ENCODE data around the gene FER1L5. TPM values are rescaled to one million over a fixed set of nuclear protein-coding genes. Genes with fewer than 3 reads are reported as not detected.

The FER1L5 gene
- total and polyA plus RNA-seq, 2 experiments from 2014 or later = 0.18 to 0.76 TPM

GRCh38 chr2:96661324-96661723 lies 18.8 kb downstream of the FER1L5 start (continued):
- TF ChIP-seq EZH2phosphoT487 (IDR thresholded peaks at IDR 0.05; ENCODE audit: unreplicated experiment) (no peak), POLR2AphosphoS5 (IDR thresholded peaks at IDR 0.05; ENCODE audit: low read depth) (no peak)

- Histone ChIP-seq H3K9me2 (ENCODE audit: insufficient read depth) (no peaks in the 10 kb centered on the region), H3K36me3 (ENCODE audit: insufficient read depth) (no peaks in the 10 kb centered on the region), H3K27me3 (ENCODE audit: insufficient read depth) (no peaks in the 10 kb centered on the region), H2AFZ (no peak overlapping the region), H3F3A (replicated peaks; ENCODE audit: low read depth) (no peaks in the 10 kb centered on the region), H3K4me1 (ENCODE audit: insufficient read depth) (no peaks in the 10 kb centered on the region), H3K79me2 (replicated peaks; ENCODE audit: insufficient read depth) (no peaks in the 10 kb centered on the region), H4K20me1 (replicated peaks; ENCODE audit: insufficient read depth) (no peaks in the 10 kb centered on the region), H3K4me3 (no peak overlapping the region), H3K4me2 (no peak overlapping the region), H3K27ac (ENCODE audit: low read depth) (no peak overlapping the region)
- H3K4me3 Mint-ChIP-seq = no peak overlapping the region
- ATAC-seq = no peak
- H3K4me1 Mint-ChIP-seq = no peaks in the 10 kb centered on the region
- no peak for DNase-seq (ENCODE audit: low spot score)
- no peak for TF ChIP-seq EZH2phosphoT487 (IDR thresholded peaks at IDR 0.05; ENCODE audit: unreplicated experiment)
- no peak for TF ChIP-seq NANOG (IDR thresholded peaks at IDR 0.05; ENCODE audit: borderline replicate concordance)
- no peak for TF ChIP-seq JUNB (IDR thresholded peaks at IDR 0.05; ENCODE audit: unreplicated experiment)
- no peak for TF ChIP-seq ETS1 (IDR thresholded peaks at IDR 0.05)
- TF ChIP-seq ZNF114 (CRISPR knock-in tag; IDR thresholded peaks at IDR 0.05) = no peak
- no peak for TF ChIP-seq STAT1 (IDR thresholded peaks at IDR 0.05; ENCODE audit: unreplicated experiment)
- no peak for TF ChIP-seq EZH2 (IDR thresholded peaks at IDR 0.05; ENCODE audit: low read depth, unreplicated experiment)
- no peak for TF ChIP-seq CTCF (conservative IDR thresholded peaks at IDR 0.05; ENCODE audit: low read depth in 2 of 2)
- no peak for TF ChIP-seq CREB1 (CRISPR knock-in tag; IDR thresholded peaks at IDR 0.05; ENCODE audit: low read depth)
- TF ChIP-seq ZNF462 (CRISPR knock-in tag; IDR thresholded peaks at IDR 0.05) = no peak
- TF ChIP-seq REST (IDR thresholded peaks at IDR 0.05; ENCODE audit: unreplicated experiment) = no peak
- no peak for TF ChIP-seq POLR2AphosphoS5 (IDR thresholded peaks at IDR 0.05; ENCODE audit: low read depth)
- no peak for TF ChIP-seq ZNF331 (CRISPR knock-in tag; IDR thresholded peaks at IDR 0.05; ENCODE audit: low read depth)
- H3K27me3 Mint-ChIP-seq (ENCODE audit: insufficient read depth, low read depth, poor library complexity) = no peaks in the 10 kb centered on the region
- H3K27ac Mint-ChIP-seq = no peak overlapping the region
- no peaks in the 10 kb centered on the region; the same call in 2 of the 3 replicates for H3K36me3 Mint-ChIP-seq (ENCODE audit: low read depth)
- peaks cover 13% of the 10 kb centered on the region for H3K9me3 Mint-ChIP-seq
Observed at GRCh38 chr2:96662360-96662759, 19.8 kb downstream of the FER1L5 start.
